Neural cell (in vitro differentiated cells): ENCODE results near the gene ZNF264. TPM values are rescaled to one million over a fixed set of nuclear protein-coding genes. Genes with fewer than 3 reads are reported as not detected.

Source experiments
- polyA plus RNA-seq: library from polyadenylated mRNA; depleted of rRNA; stranded (reverse); fragments of >200 nt; gene quantifications from 2 replicates; pipeline ENCODE4 v1.2.3, GENCODE V29; 2014
- small RNA-seq, 3 experiments: library from RNA; depleted of rRNA; stranded (forward); fragments of <200 nt; gene quantifications; one replicate each; pipeline ENCODE3, GENCODE V24; 2012

The ZNF264 gene
- polyA plus RNA-seq, 1 donor from 2014 or later: 10.4 TPM

Small RNA genes within 50 kb of the gene (small RNA-seq; reads per million reads assigned to genes)
- gene AC025588.3: 0 reads per million in 3 experiments

Other genes starting within 250 kb of the ZNF264 start
- gene USP29, start 71.5 kb upstream of the ZNF264 start, polyA plus RNA-seq: not detected in 2 replicates
- gene ZIM3, start 46.3 kb upstream of the ZNF264 start, polyA plus RNA-seq: not detected in 2 replicates
- not detected in 2 replicates for gene DUXA, start 24.0 kb upstream of the ZNF264 start, polyA plus RNA-seq
- gene AURKC, start 39.5 kb downstream of the ZNF264 start, polyA plus RNA-seq: 1.6 and 2.0 TPM in 2 replicates
- gene ZNF805, start 49.1 kb downstream of the ZNF264 start, polyA plus RNA-seq: 4.9 and 6.6 TPM in 2 replicates
- 11.2 and 23.4 TPM in 2 replicates for gene ZNF460, start 89.0 kb downstream of the ZNF264 start, polyA plus RNA-seq
- gene ZNF543, start 129.0 kb downstream of the ZNF264 start, polyA plus RNA-seq: 9.3 and 14.8 TPM in 2 replicates
- gene ZNF304, start 159.8 kb downstream of the ZNF264 start, polyA plus RNA-seq: 20.6 and 23.0 TPM in 2 replicates
- gene TRAPPC2B, start 172.1 kb downstream of the ZNF264 start, polyA plus RNA-seq: 42.6 and 60.5 TPM in 2 replicates
- 11.6 and 13.1 TPM in 2 replicates for gene ZNF547, start 172.1 kb downstream of the ZNF264 start, polyA plus RNA-seq
- gene ZNF548, start 198.4 kb downstream of the ZNF264 start, polyA plus RNA-seq: 59.0 and 78.7 TPM in 2 replicates
- 26.3 and 32.1 TPM in 2 replicates for gene ZNF17, start 219.7 kb downstream of the ZNF264 start, polyA plus RNA-seq
- 22.1 and 24.2 TPM in 2 replicates for gene ZNF749, start 243.8 kb downstream of the ZNF264 start, polyA plus RNA-seq